HepG2 (cell line): ENCODE data around the gene IGFBP6. TPM values are rescaled to one million over a fixed set of nuclear protein-coding genes. Genes with fewer than 3 reads are reported as not detected.

Experiments used
- ATF7-NPFF ChIP-seq: sonication (generic); formaldehyde crosslinking; IDR thresholded peaks from 2 replicates; pipeline ENCODE4 v1.8.1; 2023; ENCODE audit warnings: mild to moderate bottlenecking, low read depth, missing genetic modification reagents, moderate library complexity
- ESRRA ChIP-seq: sonication (generic); formaldehyde crosslinking; IDR thresholded peaks from 2 replicates; pipeline ENCODE4 v1.5.1; 2020; ENCODE audit warnings: mild to moderate bottlenecking, low read depth, missing genetic modification reagents
- FOXP4 ChIP-seq: sonication (generic); formaldehyde crosslinking; IDR thresholded peaks from 2 replicates; pipeline ENCODE4 v1.4.0; 2020; ENCODE audit warnings: missing genetic modification reagents
- HNF4A ChIP-seq: sonication (generic); formaldehyde crosslinking; IDR thresholded peaks from 2 replicates; pipeline ENCODE4 v1.4.0; 2020; ENCODE audit warnings: missing genetic modification reagents
- ISL2 ChIP-seq: sonication (generic); formaldehyde crosslinking; IDR thresholded peaks from 2 replicates; pipeline ENCODE4 v1.5.0; 2020; ENCODE audit warnings: missing genetic modification reagents
- KDM2A ChIP-seq: sonication (generic); formaldehyde crosslinking; IDR thresholded peaks from 2 replicates; pipeline ENCODE4 v1.4.0; 2020; ENCODE audit warnings: low read depth, missing genetic modification reagents, borderline replicate concordance
- KLF11 ChIP-seq: IDR thresholded peaks from 2 replicates; pipeline ENCODE4 v1.6.1; 2016; ENCODE audit warnings: missing compliant biosample characterization
- KLF9 ChIP-seq: IDR thresholded peaks from 2 replicates; pipeline ENCODE4 v1.6.1; 2016; ENCODE audit warnings: low read depth
- MAF1 ChIP-seq: sonication (generic); formaldehyde crosslinking; IDR thresholded peaks from 2 replicates; pipeline ENCODE4 v1.5.0; 2020; ENCODE audit warnings: missing genetic modification reagents, borderline replicate concordance
- MIER3 ChIP-seq: IDR thresholded peaks from 2 replicates; pipeline ENCODE4 v1.6.1; 2016; ENCODE audit warnings: missing compliant biosample characterization, borderline replicate concordance
- NBN ChIP-seq: fragments of 450-650 bp; conservative IDR thresholded peaks from 2 replicates; pipeline ENCODE4 v1.6.1; 2017
- RFX3 ChIP-seq: IDR thresholded peaks from 2 replicates; pipeline ENCODE4 v1.6.1; 2016; ENCODE audit warnings: missing biosample characterization, missing genetic modification reagents
- SP4 ChIP-seq: sonication (generic); formaldehyde crosslinking; IDR thresholded peaks from 2 replicates; pipeline ENCODE4 v1.8.1; 2023; ENCODE audit warnings: mild to moderate bottlenecking, missing genetic modification reagents
- SRF ChIP-seq: IDR thresholded peaks from 2 replicates; pipeline ENCODE4 v1.6.1; 2011; ENCODE audit warnings: mild to moderate bottlenecking, low read depth, low read length, moderate library complexity
- TEAD2 ChIP-seq: sonication (generic); formaldehyde crosslinking; IDR thresholded peaks from 2 replicates; pipeline ENCODE4 v1.9.0; 2021; ENCODE audit warnings: missing genetic modification reagents
- ZBTB8A ChIP-seq: sonication (generic); formaldehyde crosslinking; IDR thresholded peaks from 2 replicates; pipeline ENCODE4 v1.4.0; 2020; ENCODE audit warnings: mild to moderate bottlenecking, low read depth, missing genetic modification reagents, borderline replicate concordance
- ZFX ChIP-seq: sonication (generic); formaldehyde crosslinking; IDR thresholded peaks from 2 replicates; pipeline ENCODE4 v1.4.0; 2020; ENCODE audit warnings: mild to moderate bottlenecking, low read depth, missing genetic modification reagents, moderate library complexity
- ZFYVE20 ChIP-seq: sonication (generic); formaldehyde crosslinking; IDR thresholded peaks from 2 replicates; pipeline ENCODE4 v1.8.0; 2023; ENCODE audit warnings: low read depth, mild to moderate bottlenecking, moderate library complexity, missing genetic modification reagents, borderline replicate concordance
- ZMAT3 ChIP-seq: sonication (generic); formaldehyde crosslinking; conservative IDR thresholded peaks from 2 replicates; pipeline ENCODE4 v1.7.0; 2021; ENCODE audit warnings: missing genetic modification reagents
- ZNF101 ChIP-seq: sonication (generic); formaldehyde crosslinking; IDR thresholded peaks from 2 replicates; pipeline ENCODE4 v1.4.0; 2020; ENCODE audit warnings: mild to moderate bottlenecking, low read depth, missing genetic modification reagents, borderline replicate concordance
- ZNF235 ChIP-seq: sonication (generic); formaldehyde crosslinking; IDR thresholded peaks from 2 replicates; pipeline ENCODE4 v1.8.1; 2023; ENCODE audit warnings: mild to moderate bottlenecking, missing genetic modification reagents, borderline replicate concordance
- polyA plus RNA-seq, 8 experiments: library from polyadenylated mRNA; depleted of rRNA in 3 of 8; stranded (reverse) in 7 of 8; unstranded in 1 of 8; fragments of >200 nt; fragmentation: Illumina TruSeq in 4 of 8; extraction: Trizol in 4 of 8; gene quantifications; 2 replicates each; pipeline versions ENCODE4 v1.2.1 to v1.2.3, GENCODE V29; 2011 to 2016; ENCODE audit warnings: low read depth in 4 of 8, missing spikeins in 1 of 8, mixed read lengths in 1 of 8; ENCODE audit not compliant: insufficient read depth in 1 of 8
- total RNA-seq, 5 experiments: library from RNA; depleted of rRNA; stranded (reverse); fragments of >200 nt; fragmentation: Illumina TruSeq; extraction: Trizol; gene quantifications; 2 replicates each; pipeline ENCODE4 v1.2.3, GENCODE V29; 2016; ENCODE audit warnings: low read depth in 1 of 5
- TF ChIP-seq, protein P1 (sequence below): sonication (generic); formaldehyde crosslinking; IDR thresholded peaks from 2 replicates; pipeline ENCODE4 v1.4.0; 2020; ENCODE audit warnings: missing genetic modification reagents, low read depth, mild to moderate bottlenecking, borderline replicate concordance
- TF ChIP-seq, protein P2 (sequence below): sonication (generic); formaldehyde crosslinking; IDR thresholded peaks from 2 replicates; pipeline ENCODE4 v1.8.0; 2022; ENCODE audit warnings: mild to moderate bottlenecking, missing genetic modification reagents, moderate library complexity
- TF ChIP-seq, protein P3 (sequence below): fragments of 450-650 bp; IDR thresholded peaks from 2 replicates; pipeline ENCODE4 v1.6.1; 2017
- TF ChIP-seq, protein P4 (sequence below): sonication (generic); formaldehyde crosslinking; conservative IDR thresholded peaks from 2 replicates; pipeline ENCODE4 v1.8.0; 2022; ENCODE audit warnings: mild to moderate bottlenecking, moderate library complexity, missing genetic modification reagents

IGFBP6 gene
- total and polyA plus RNA-seq, 2 of the 13 experiments (the other 11 are each of a cell fraction or from before 2014, with no cell fraction given) = 3.9 to 25.2 TPM

DNA sequence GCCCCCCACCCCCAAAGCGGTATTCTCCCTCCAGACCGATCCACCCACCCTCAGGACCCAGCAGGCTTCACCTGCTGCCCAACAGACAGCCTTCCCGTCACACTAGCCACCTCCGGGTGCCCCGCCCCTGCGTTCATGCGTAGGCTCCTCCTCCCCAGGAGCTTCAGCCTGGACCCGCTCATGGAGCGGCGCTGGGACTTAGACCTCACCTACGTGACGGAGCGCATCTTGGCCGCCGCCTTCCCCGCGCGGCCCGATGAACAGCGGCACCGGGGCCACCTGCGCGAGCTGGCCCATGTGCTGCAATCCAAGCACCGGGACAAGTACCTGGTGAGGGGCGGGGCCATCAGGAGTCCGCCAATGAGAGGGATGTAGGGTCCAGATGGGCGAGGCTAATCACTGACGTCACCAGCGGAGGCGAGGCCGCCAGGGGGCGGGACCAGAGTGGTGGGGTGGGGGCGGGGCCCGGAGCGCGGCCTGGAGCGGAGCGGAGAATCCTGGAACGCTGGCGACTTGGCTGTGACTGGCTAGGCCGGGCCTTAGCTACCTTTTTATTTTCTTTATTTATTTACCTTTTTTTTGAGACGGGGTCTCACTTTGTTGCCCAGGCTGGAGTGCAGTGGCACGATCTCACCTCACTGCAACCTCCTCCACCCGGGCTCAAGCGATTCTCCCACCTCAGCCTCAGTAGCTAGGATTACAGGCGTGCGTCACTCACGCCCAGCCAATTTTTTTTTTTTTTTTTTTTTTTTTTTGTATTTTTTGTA lies 43.2 kb upstream of the IGFBP6 start (continued):
- no peak for TF ChIP-seq MIER3 (CRISPR knock-in tag)
- TF ChIP-seq, protein P1, sequence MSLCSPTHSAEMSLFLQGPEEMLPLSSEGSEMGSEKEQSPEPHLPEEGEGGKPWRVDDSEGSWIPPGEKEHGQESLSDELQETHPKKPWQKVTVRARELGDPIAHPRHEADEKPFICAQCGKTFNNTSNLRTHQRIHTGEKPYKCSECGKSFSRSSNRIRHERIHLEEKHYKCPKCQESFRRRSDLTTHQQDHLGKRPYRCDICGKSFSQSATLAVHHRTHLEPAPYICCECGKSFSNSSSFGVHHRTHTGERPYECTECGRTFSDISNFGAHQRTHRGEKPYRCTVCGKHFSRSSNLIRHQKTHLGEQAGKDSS = no peak
- no peak for TF ChIP-seq HNF4A (CRISPR knock-in tag)
- no peak for TF ChIP-seq SRF
- no peak for TF ChIP-seq ISL2 (CRISPR knock-in tag)
- TF ChIP-seq RFX3 (CRISPR knock-in tag) = no peak
- TF ChIP-seq, protein P2, sequence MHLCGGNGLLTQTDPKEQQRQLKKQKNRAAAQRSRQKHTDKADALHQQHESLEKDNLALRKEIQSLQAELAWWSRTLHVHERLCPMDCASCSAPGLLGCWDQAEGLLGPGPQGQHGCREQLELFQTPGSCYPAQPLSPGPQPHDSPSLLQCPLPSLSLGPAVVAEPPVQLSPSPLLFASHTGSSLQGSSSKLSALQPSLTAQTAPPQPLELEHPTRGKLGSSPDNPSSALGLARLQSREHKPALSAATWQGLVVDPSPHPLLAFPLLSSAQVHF (CRISPR knock-in tag) = no peak
- no peak for TF ChIP-seq ZNF101 (CRISPR knock-in tag)
- TF ChIP-seq, protein P3, sequence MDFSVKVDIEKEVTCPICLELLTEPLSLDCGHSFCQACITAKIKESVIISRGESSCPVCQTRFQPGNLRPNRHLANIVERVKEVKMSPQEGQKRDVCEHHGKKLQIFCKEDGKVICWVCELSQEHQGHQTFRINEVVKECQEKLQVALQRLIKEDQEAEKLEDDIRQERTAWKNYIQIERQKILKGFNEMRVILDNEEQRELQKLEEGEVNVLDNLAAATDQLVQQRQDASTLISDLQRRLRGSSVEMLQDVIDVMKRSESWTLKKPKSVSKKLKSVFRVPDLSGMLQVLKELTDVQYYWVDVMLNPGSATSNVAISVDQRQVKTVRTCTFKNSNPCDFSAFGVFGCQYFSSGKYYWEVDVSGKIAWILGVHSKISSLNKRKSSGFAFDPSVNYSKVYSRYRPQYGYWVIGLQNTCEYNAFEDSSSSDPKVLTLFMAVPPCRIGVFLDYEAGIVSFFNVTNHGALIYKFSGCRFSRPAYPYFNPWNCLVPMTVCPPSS = no peak
- no peak for TF ChIP-seq ZNF235 (CRISPR knock-in tag)
- no peak for TF ChIP-seq TEAD2
- no peak for TF ChIP-seq ZFYVE20 (CRISPR knock-in tag)
- peak; percentile 17; the same call in 1 of the 2 replicates for TF ChIP-seq ZFX
- TF ChIP-seq KLF11 (CRISPR knock-in tag) = no peak
- TF ChIP-seq KLF9 (CRISPR knock-in tag) = no peak
- TF ChIP-seq ATF7-NPFF (CRISPR knock-in tag) = peak; percentile 49; the same call in 1 of the 2 replicates
- no peak for TF ChIP-seq NBN
- no peak for TF ChIP-seq SP4
- TF ChIP-seq FOXP4 (CRISPR knock-in tag) = no peak
- TF ChIP-seq MAF1 (CRISPR knock-in tag) = no peak
- TF ChIP-seq ZBTB8A (CRISPR knock-in tag) = no peak
- peak; percentile 38; the same call in 1 of the 2 replicates for TF ChIP-seq KDM2A (CRISPR knock-in tag)
- TF ChIP-seq, protein P4, sequence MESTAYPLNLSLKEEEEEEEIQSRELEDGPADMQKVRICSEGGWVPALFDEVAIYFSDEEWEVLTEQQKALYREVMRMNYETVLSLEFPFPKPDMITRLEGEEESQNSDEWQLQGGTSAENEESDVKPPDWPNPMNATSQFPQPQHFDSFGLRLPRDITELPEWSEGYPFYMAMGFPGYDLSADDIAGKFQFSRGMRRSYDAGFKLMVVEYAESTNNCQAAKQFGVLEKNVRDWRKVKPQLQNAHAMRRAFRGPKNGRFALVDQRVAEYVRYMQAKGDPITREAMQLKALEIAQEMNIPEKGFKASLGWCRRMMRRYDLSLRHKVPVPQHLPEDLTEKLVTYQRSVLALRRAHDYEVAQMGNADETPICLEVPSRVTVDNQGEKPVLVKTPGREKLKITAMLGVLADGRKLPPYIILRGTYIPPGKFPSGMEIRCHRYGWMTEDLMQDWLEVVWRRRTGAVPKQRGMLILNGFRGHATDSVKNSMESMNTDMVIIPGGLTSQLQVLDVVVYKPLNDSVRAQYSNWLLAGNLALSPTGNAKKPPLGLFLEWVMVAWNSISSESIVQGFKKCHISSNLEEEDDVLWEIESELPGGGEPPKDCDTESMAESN (CRISPR knock-in tag) = no peak
- TF ChIP-seq ESRRA (CRISPR knock-in tag) = no peak
- no peak for TF ChIP-seq ZMAT3 (CRISPR knock-in tag)
